GM10847 (cell line): Measurements from ENCODE around the gene MAIP1.

ENCODE experiments used
- POLR2A ChIP-seq: IDR thresholded peaks from 2 replicates; pipeline ENCODE4 v1.6.1; 2011; ENCODE audit not compliant: insufficient read length; ENCODE audit errors: extremely low read depth

MAIP1 gene

DNA sequence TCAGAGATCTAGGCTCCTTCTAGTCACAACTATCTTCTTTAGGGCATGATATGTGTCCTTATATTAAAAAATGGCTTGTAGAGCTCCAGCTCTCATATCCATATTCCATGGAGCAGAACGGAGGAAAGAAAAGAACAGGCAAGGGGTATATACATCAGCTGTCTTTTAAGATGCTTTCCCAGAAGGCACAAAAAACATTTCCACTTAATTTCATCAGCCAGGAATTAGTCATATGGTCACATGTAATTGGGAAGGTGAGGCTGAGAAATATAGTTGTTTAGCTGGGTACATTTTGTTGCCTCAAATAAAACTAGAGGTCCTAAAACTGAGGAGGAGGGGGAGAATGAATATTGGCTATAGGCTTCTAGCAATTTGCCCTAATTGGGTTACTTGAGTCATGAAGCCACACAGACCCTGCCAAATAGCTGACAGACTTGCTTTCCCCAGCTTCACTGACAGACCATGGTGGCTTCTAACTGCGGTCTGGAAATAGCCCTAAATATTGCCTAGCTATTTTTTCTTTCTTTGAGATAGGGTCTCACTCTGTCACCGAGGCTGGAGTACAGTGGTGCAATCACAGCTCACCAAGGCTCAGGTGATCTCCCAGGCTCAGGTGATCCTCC is 20.0 kb downstream of the MAIP1 start:
- no peak for TF ChIP-seq POLR2A

DNA sequence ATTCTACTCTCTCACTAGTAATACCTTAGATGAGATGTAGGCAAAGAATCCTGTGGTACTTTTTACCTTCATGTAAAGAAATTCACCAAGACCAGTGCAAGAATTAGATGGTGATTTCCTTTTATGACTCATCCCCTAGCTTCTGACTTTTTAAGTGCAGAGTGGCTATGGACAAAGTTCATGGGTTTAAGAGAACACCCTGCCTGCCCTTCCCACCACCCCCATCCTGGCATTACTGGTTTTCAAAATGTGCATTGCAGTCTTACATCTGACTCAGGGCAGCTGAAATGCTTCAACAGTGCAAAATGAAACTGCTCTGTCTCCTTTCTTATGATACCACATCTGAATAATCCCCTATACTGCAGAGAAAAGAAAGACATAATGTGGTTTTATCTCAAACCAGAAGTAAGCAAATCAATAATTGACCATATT is 22.6 kb downstream of the MAIP1 start:
- TF ChIP-seq POLR2A, result no peak

GRCh38 chr2:199979398-199979797 is 24.0 kb downstream of the MAIP1 start:
- no peak for TF ChIP-seq POLR2A

DNA sequence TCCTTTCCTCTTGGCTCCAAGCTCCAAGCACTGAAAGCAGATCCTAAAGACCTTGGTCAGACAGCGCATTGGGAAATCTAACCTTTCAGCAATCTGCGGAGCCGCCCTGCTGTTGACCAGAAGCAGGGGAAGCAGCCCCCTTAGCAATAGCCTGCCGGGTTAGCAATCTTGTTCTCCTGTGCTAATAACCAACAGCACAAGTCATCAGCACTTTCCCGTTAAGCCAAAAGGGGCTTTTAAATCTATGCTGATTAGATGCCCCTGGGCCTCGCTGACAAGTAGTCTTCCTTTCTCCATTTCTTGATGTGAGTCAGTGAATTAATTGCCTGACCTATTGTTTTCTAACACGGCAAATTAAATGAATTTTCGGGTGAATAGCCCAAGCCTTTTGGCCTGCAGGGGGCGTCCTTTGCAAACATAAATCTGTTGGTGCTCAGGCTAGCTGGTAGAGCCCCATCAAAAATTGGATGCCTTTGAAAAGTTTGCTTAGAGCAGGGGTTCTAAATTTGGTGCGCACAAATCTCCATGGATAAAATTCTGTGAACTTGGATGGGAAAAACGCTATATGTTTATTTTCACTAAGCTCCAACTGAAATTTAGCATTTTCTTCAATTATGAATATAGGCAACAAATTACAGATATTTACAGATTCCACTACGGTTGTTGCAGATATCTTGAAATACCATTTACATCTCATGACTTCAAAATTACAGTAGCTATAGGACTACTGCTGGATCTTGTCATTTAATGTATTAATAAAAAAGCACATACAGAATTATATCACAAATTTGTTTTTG is 24.6 kb downstream of the MAIP1 start:
- TF ChIP-seq POLR2A, result no peak

DNA sequence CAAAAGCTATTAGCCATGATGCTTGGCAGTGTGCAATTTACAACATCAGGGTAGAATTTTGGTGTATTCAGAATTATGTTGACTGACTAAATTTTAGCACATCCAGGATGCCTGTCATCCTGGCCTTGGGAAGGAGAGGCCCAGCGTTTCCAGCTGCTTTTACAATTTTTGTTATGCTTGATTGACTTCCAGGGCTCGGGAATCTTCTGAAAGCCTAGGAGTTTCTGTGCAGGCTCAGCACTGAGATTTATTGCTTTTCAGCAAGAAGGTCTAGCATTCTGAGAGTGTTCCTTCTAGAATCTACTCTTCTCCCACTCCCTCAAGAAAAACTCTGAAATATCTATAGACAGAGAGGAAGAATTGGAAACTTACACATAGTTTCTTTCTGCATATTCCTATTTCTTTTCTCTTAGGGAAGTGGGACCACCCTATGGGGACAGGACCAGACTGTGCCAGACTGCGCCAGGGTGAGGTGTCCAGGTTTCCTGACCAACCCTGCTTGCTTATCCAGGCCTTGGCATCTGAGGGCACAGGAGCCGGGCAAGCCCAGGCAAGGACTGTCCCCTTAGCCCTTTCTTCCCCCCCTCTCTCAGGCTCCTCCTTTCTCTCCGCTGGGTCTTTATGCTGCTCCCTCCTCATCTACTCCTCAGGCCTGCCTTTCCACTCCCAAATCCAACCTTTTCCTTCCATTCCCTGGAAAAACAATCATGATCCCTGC is 26.9 kb downstream of the MAIP1 start:
- TF ChIP-seq POLR2A, result no peak

- TF ChIP-seq POLR2A, result no peak
These were observed 28.2 kb downstream of the MAIP1 start for GRCh38 chr2:199983534-199983933.

GRCh38 chr2:199984159-199984558 is 28.8 kb downstream of the MAIP1 start:
- no peak for TF ChIP-seq POLR2A

DNA sequence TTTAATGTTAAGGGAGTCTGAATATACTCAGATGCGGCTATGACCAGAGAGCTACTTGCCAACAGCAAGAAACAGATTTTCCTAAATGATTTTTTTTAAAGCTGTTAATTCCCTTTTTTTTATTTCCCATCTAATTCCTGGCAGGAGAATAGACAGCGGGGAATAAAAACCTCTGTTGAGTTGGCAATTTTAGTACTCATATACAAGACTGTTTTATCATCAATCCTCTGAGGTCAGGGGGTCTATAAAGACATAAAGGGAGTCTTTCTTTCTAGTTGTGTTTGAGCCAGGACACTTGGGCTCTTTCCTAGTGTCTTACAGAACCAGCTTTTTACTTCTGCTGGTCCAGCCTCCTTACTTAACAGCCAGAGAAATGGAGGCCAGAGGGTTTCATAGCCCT is 29.4 kb downstream of the MAIP1 start:
- TF ChIP-seq POLR2A, result no peak

DNA sequence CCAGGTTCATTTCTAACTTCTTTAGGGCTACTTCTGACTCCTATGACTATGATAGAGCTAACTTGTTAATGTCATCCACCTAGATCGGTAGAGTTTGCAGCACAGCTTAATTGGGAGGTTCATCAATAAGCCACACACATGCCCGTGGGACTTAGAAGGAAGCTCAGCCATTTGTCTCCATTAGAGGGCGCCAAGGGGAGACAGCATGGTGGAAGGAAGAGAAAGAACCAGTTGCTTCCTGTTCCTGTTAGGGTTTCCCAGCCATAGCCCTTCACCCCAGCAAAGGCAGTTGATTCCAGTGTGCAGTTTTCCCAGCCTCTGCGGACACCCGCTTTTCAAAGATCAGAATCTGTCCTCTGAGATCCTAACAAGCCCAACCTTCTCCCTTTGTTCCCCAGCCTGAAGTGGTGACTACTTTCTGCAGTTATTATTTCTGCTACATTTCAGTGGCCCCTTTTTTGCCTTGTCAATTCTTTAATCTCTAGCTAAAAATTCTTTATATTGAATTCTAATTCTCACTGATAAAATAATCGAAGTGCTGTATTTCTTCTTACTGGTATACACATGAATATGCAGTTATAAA is 30.3 kb downstream of the MAIP1 start:
- no peak for TF ChIP-seq POLR2A

DNA sequence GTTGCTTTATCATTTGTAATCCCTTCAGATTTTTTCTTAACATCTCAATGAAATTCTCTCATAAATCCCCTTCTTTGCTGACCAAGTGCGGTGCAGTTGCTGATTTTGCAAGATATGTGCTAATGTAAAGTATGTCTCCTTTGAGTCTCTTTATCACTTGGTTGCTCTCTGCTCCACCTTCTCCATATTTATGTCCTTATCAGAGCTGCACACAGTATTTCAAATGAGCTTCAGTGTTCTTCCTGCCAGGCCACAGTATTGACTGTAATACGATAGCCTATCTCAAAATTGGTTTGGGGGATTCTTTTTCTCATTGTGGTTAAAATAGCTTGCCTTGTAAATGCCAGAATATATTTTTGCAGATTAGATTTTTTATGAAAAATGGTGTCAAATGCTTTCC is 32.2 kb downstream of the MAIP1 start:
- no peak for TF ChIP-seq POLR2A

DNA sequence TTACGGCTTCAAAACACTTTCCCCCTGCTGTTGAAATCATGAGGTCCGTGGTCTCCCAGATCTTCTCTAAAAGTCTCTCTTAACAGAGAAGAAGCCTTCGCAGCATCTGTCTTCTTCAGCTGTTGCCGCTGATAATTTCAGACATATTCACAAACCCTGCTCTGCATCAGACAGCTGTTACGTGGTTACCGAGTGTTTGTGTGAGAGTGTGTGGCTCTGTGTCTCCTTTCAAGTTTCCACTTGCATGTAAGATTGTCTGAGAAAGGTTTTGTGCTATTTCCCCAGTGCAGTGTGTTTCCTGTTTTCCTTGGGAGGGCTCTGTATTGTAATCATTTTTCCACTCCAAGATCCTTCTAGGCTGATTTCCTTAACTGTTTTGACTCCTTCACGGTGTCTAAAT is 32.8 kb downstream of the MAIP1 start:
- TF ChIP-seq POLR2A, result no peak

- TF ChIP-seq POLR2A, result no peak
These were observed 34.4 kb downstream of the MAIP1 start for GRCh38 chr2:199989822-199990221.

- TF ChIP-seq POLR2A, result no peak
These were observed 36.3 kb downstream of the MAIP1 start for GRCh38 chr2:199991691-199992090.

- TF ChIP-seq POLR2A, result no peak
These were observed 36.9 kb downstream of the MAIP1 start for GRCh38 chr2:199992296-199992695.

- no peak for TF ChIP-seq POLR2A
These were observed 39.0 kb downstream of the MAIP1 start for GRCh38 chr2:199994371-199994770.

DNA sequence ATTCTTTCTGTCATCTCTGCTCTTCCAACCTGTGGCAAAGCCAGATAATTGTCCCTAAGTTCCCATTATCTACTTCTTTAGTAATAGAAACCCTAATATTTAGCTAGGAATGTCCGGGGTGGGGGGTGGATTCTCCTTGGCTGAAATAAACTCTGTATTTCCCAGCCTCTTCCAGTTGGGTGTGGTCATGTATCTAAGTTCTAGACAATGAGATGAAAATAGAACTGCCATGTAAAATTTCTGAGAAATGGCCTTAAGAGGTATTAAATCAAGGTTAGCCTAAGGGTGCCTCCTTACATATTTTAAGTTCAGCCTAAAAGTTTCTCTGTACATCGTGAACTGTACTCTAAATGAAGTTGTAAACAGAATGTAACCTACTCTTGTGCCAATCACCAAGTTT is 39.5 kb downstream of the MAIP1 start:
- TF ChIP-seq POLR2A, result no peak
